SK-N-SH (cell line): ENCODE measurements around the gene TYSND1. TPM values are rescaled to one million over a fixed set of nuclear protein-coding genes. Genes with fewer than 3 reads are reported as not detected.

Experiments used
- CTCF ChIA-PET: fragments of 300-600, 350-600 bp; formaldehyde crosslinking; extraction: SDS; loops from one replicate; lab custom pipeline; 2021; lab: Yijun Ruan, JAX
- POLR2A ChIA-PET: fragments of 350-600 bp; sonication (Branson Sonifier 250); formaldehyde crosslinking; extraction: SDS; loops from one replicate; lab custom pipeline; 2020; ENCODE audit warnings: antibody characterized with exemption, inconsistent platforms; lab: Yijun Ruan, JAX
- DNase-seq: peaks from one replicate; pipeline ENCODE4 v3.0.0; 2012
- H2AFZ ChIP-seq: fragments of 200-600 bp; sonication (generic); 2 replicates; pipeline ENCODE4 v1.8.1; 2016; ENCODE audit warnings: antibody characterized with exemption, mild to moderate bottlenecking, low read depth
- H3F3A ChIP-seq: fragments of 200-600 bp; sonication (generic); replicated peaks from 2 replicates; pipeline ENCODE3; 2016; ENCODE audit warnings: antibody characterized with exemption, mild to moderate bottlenecking; ENCODE audit not compliant: insufficient read depth
- H3K27ac ChIP-seq, 2 experiments: fragments of 200-500 bp in 1 of 2; fragments of 200-600 bp in 1 of 2; sonication (Bioruptor generic) in 1 of 2; sonication (generic), shearing (Covaris generic) in 1 of 2; 2 replicates each; pipeline versions ENCODE4 v1.5.1 to v1.6.1; 2014 to 2016; ENCODE audit warnings: low read depth in 2 of 2, inconsistent platforms in 1 of 2, low read length in 1 of 2, mild to moderate bottlenecking in 1 of 2, mixed read lengths in 1 of 2
- H3K27me3 ChIP-seq: fragments of 200-600 bp; sonication (generic), shearing (Covaris generic); 2 replicates; pipeline ENCODE4 v1.6.1; 2016; ENCODE audit warnings: mixed run types; ENCODE audit not compliant: insufficient read depth
- H3K36me3 ChIP-seq, 2 experiments: fragments of 200-500 bp in 1 of 2; fragments of 200-600 bp in 1 of 2; sonication (Bioruptor generic) in 1 of 2; sonication (generic) in 1 of 2; replicated peaks in 1 of 2; 2 replicates each; pipeline versions ENCODE3 to v1.5.1; 2014 to 2016; ENCODE audit warnings: low read length in 1 of 2, mild to moderate bottlenecking in 1 of 2; ENCODE audit not compliant: insufficient read depth in 2 of 2, control insufficient read depth in 1 of 2
- H3K4me1 ChIP-seq, 2 experiments: fragments of 200-500 bp in 1 of 2; fragments of 200-600 bp in 1 of 2; sonication (Bioruptor generic) in 1 of 2; sonication (generic), shearing (Covaris generic) in 1 of 2; 2 replicates each; pipeline versions ENCODE4 v1.5.1 to v1.6.1; 2014 to 2016; ENCODE audit warnings: low read depth in 1 of 2, low read length in 1 of 2, mixed run types in 1 of 2; ENCODE audit not compliant: insufficient read depth in 2 of 2, control insufficient read depth in 1 of 2
- H3K4me2 ChIP-seq: fragments of 200-600 bp; sonication (generic), shearing (Covaris generic); 2 replicates; pipeline ENCODE4 v1.6.1; 2017; ENCODE audit warnings: mixed run types
- H3K4me3 ChIP-seq, 2 experiments: fragments of 200-500 bp in 1 of 2; fragments of 200-600 bp in 1 of 2; sonication (Bioruptor generic) in 1 of 2; sonication (generic), shearing (Covaris generic) in 1 of 2; 2 replicates each; pipeline versions ENCODE4 v1.5.1 to v1.8.1; 2014 to 2016; ENCODE audit warnings: low read depth in 2 of 2, inconsistent platforms in 1 of 2, low read length in 1 of 2, mild to moderate bottlenecking in 1 of 2, mixed read lengths in 1 of 2, moderate library complexity in 1 of 2
- H3K79me2 ChIP-seq: fragments of 200-600 bp; sonication (generic); 2 replicates; pipeline ENCODE4 v1.8.1; 2017; ENCODE audit warnings: mild to moderate bottlenecking; ENCODE audit not compliant: insufficient read depth
- H3K9ac ChIP-seq: fragments of 200-600 bp; sonication (generic); 2 replicates; pipeline ENCODE4 v1.6.1; 2017; ENCODE audit warnings: mixed run types
- H3K9me2 ChIP-seq: fragments of 200-600 bp; sonication (generic); 2 replicates; pipeline ENCODE4 v1.6.1; 2017; ENCODE audit warnings: mixed run types
- H3K9me3 ChIP-seq: fragments of 200-600 bp; sonication (generic); 2 replicates; pipeline ENCODE4 v1.6.1; 2017; ENCODE audit warnings: mixed run types, mild to moderate bottlenecking, moderate library complexity
- H4K20me1 ChIP-seq: fragments of 200-600 bp; sonication (generic); 2 replicates; pipeline ENCODE4 v1.6.1; 2017; ENCODE audit warnings: mild to moderate bottlenecking, mixed run types; ENCODE audit not compliant: insufficient read depth
- CHD2 ChIP-seq: fragments of 150-350 bp; IDR thresholded peaks from 2 replicates; pipeline ENCODE4 v1.6.1; 2018; ENCODE audit warnings: low read length; ENCODE audit not compliant: partially characterized antibody
- ELF1 ChIP-seq: IDR thresholded peaks from 2 replicates; pipeline ENCODE4 v1.4.0; 2012
- FOSL2 ChIP-seq: IDR thresholded peaks from 2 replicates; pipeline ENCODE4 v1.4.0; 2012; ENCODE audit warnings: low read depth, mild to moderate bottlenecking, moderate library complexity, borderline replicate concordance
- FOXJ3 ChIP-seq: sonication (generic); formaldehyde crosslinking; IDR thresholded peaks from 2 replicates; pipeline ENCODE4 v1.5.1; 2020; ENCODE audit warnings: mild to moderate bottlenecking, missing genetic modification reagents
- FOXM1 ChIP-seq: IDR thresholded peaks from 2 replicates; pipeline ENCODE4 v1.4.0; 2012; ENCODE audit warnings: low read depth, mild to moderate bottlenecking
- GABPA ChIP-seq: IDR thresholded peaks from 2 replicates; pipeline ENCODE4 v1.4.0; 2012; ENCODE audit warnings: low read depth, mild to moderate bottlenecking
- GATA2 ChIP-seq: sonication (generic); formaldehyde crosslinking; IDR thresholded peaks from 2 replicates; pipeline ENCODE4 v1.5.0; 2020; ENCODE audit warnings: mild to moderate bottlenecking, missing genetic modification reagents
- MEF2A ChIP-seq: IDR thresholded peaks from 2 replicates; pipeline ENCODE4 v1.4.0; 2012; ENCODE audit warnings: low read depth, borderline replicate concordance
- RAD21 ChIP-seq: IDR thresholded peaks from 2 replicates; pipeline ENCODE4 v1.6.1; 2012; ENCODE audit warnings: mild to moderate bottlenecking, low read length
- RCOR1 ChIP-seq: fragments of 150-350 bp; IDR thresholded peaks from 2 replicates; pipeline ENCODE4 v1.6.1; 2017; ENCODE audit warnings: antibody characterized with exemption, low read length
- RFX5 ChIP-seq: IDR thresholded peaks from 2 replicates; pipeline ENCODE4 v1.6.1; 2012; ENCODE audit warnings: mild to moderate bottlenecking, improper control_type of control experiment, low read length
- RXRA ChIP-seq: IDR thresholded peaks from 2 replicates; pipeline ENCODE4 v1.4.0; 2012; ENCODE audit warnings: low read depth, mild to moderate bottlenecking, borderline replicate concordance
- TEAD4 ChIP-seq: IDR thresholded peaks from 2 replicates; pipeline ENCODE4 v1.4.0; 2012; ENCODE audit warnings: mild to moderate bottlenecking, borderline replicate concordance; ENCODE audit not compliant: insufficient read depth
- WGBS: methylation state at CpG from one replicate; pipeline ENCODE4 v1.1.6; 2017; ENCODE audit warnings: low lambda C conversion rate; 5-methylcytosine and 5-hydroxymethylcytosine counted together
- polyA plus RNA-seq, 3 experiments: library from polyadenylated mRNA; depleted of rRNA; stranded (reverse); fragments of >200 nt; gene quantifications; 2 replicates each; pipeline ENCODE4 v1.2.3, GENCODE V29; 2012
- TF ChIP-seq, protein P1 (sequence below): fragments of 150-350 bp; IDR thresholded peaks from 2 replicates; pipeline ENCODE4 v1.6.1; 2017; ENCODE audit warnings: antibody characterized with exemption, low read length, low read depth, borderline replicate concordance
- TF ChIP-seq, protein P2 (sequence below): IDR thresholded peaks from 2 replicates; pipeline ENCODE4 v1.6.1; 2012; ENCODE audit warnings: mild to moderate bottlenecking, low read depth, low read length, moderate library complexity
- TF ChIP-seq, protein P3 (sequence below): IDR thresholded peaks from 2 replicates; pipeline ENCODE4; 2012
- TF ChIP-seq, protein P4 (sequence below): IDR thresholded peaks from 2 replicates; pipeline ENCODE4 v1.4.0; 2012; ENCODE audit warnings: low read depth, borderline replicate concordance
- TF ChIP-seq, protein P5 (sequence below): fragments of 200-600 bp; sonication (generic); IDR thresholded peaks from 2 replicates; pipeline ENCODE4 v1.6.1; 2017; ENCODE audit warnings: antibody characterized with exemption, mild to moderate bottlenecking, moderate library complexity

TYSND1 gene
- polyA plus RNA-seq, 1 of the 3 experiments (the other 2 are of a cell fraction), result 7.4 TPM

DNA sequence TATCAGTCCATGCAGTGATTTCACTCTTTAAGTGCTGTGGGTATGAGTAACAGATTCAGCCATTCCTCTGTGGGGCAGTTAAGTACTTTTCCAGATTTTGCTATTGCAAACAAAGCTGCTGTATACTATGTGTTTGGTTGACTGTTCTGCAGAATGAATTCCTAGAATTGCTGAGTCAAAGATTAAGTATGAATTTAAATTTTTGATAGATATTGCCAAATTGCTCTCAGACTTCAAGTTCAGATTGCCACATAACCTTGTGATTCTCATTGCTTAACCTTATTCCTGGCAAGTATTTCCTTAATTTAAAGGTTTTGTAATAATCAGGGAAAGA is 45.4 kb upstream of the TYSND1 start (continued):
- no peak for TF ChIP-seq RFX5
- TF ChIP-seq RXRA, result peak; percentile 46; the same call in 1 of the 2 replicates
- TF ChIP-seq GABPA, result no peak
- 0 out of 2 replicates have a peak, but pooled peaks have one; percentile 12 for TF ChIP-seq TEAD4
- TF ChIP-seq MEF2A, result no peak
- no peak for TF ChIP-seq GATA2 (CRISPR knock-in tag)
- TF ChIP-seq, protein P1, sequence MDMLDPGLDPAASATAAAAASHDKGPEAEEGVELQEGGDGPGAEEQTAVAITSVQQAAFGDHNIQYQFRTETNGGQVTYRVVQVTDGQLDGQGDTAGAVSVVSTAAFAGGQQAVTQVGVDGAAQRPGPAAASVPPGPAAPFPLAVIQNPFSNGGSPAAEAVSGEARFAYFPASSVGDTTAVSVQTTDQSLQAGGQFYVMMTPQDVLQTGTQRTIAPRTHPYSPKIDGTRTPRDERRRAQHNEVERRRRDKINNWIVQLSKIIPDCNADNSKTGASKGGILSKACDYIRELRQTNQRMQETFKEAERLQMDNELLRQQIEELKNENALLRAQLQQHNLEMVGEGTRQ, result no peak
- no peak for TF ChIP-seq ELF1
- TF ChIP-seq, protein P2, sequence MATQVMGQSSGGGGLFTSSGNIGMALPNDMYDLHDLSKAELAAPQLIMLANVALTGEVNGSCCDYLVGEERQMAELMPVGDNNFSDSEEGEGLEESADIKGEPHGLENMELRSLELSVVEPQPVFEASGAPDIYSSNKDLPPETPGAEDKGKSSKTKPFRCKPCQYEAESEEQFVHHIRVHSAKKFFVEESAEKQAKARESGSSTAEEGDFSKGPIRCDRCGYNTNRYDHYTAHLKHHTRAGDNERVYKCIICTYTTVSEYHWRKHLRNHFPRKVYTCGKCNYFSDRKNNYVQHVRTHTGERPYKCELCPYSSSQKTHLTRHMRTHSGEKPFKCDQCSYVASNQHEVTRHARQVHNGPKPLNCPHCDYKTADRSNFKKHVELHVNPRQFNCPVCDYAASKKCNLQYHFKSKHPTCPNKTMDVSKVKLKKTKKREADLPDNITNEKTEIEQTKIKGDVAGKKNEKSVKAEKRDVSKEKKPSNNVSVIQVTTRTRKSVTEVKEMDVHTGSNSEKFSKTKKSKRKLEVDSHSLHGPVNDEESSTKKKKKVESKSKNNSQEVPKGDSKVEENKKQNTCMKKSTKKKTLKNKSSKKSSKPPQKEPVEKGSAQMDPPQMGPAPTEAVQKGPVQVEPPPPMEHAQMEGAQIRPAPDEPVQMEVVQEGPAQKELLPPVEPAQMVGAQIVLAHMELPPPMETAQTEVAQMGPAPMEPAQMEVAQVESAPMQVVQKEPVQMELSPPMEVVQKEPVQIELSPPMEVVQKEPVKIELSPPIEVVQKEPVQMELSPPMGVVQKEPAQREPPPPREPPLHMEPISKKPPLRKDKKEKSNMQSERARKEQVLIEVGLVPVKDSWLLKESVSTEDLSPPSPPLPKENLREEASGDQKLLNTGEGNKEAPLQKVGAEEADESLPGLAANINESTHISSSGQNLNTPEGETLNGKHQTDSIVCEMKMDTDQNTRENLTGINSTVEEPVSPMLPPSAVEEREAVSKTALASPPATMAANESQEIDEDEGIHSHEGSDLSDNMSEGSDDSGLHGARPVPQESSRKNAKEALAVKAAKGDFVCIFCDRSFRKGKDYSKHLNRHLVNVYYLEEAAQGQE, result no peak
- 0 out of 2 replicates have a peak, but pooled peaks have one; percentile 17 for TF ChIP-seq FOXM1
- TF ChIP-seq, protein P3, sequence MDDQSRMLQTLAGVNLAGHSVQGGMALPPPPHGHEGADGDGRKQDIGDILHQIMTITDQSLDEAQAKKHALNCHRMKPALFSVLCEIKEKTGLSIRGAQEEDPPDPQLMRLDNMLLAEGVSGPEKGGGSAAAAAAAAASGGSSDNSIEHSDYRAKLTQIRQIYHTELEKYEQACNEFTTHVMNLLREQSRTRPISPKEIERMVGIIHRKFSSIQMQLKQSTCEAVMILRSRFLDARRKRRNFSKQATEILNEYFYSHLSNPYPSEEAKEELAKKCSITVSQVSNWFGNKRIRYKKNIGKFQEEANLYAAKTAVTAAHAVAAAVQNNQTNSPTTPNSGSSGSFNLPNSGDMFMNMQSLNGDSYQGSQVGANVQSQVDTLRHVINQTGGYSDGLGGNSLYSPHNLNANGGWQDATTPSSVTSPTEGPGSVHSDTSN, result peak; percentile 27; the same call in 1 of the 2 replicates
- no peak for TF ChIP-seq CHD2
- no peak for TF ChIP-seq RCOR1

DNA sequence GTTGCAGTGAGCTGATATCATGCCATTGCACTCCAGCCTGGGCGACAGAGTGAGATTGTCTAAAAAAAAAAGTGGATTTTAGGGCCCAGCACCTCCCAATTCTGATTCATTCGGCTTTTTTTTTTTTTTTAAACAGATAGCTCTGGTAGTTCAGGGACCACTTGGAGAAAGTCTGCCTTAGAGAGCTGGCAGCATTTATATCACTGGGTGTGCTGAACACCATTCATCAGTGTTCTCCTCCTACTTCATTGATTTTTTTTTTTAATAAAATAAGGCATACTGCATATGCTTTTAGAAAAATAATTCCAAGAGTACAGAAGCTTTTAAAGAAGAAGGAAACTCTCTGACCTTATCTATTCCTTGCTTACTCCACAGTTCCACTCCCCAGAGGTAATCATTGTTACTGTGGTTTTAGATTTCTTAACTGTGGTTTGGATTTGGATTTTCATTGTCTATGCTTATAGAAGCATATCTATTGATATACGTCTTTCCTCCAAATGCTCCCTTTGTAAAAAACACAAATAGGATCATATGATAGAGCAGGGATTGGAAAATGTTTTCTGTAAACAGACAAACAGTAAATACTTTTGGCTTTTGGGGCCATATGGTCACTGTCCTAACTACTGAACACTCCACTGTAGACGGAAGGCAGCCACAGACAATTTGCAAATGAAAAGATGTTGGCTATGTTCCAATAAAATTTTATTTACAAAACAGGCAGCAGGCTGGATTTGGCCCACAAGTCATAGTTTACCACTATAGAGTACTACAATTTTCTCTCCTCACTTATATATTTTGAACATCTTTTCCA is 44.9 kb upstream of the TYSND1 start:
- no peak for DNase-seq
- H3K9ac ChIP-seq, result no peak overlapping the region
- TF ChIP-seq MEF2A (no peak), CHD2 (no peak), FOSL2 (no peak; the same call in 1 of the 2 replicates), FOXM1 (no peak), RAD21 (no peak), FOXJ3 (CRISPR knock-in tag) (no peak)
- TF ChIP-seq, protein P4, sequence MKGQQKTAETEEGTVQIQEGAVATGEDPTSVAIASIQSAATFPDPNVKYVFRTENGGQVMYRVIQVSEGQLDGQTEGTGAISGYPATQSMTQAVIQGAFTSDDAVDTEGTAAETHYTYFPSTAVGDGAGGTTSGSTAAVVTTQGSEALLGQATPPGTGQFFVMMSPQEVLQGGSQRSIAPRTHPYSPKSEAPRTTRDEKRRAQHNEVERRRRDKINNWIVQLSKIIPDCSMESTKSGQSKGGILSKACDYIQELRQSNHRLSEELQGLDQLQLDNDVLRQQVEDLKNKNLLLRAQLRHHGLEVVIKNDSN, result no peak
- TF ChIP-seq, protein P5, sequence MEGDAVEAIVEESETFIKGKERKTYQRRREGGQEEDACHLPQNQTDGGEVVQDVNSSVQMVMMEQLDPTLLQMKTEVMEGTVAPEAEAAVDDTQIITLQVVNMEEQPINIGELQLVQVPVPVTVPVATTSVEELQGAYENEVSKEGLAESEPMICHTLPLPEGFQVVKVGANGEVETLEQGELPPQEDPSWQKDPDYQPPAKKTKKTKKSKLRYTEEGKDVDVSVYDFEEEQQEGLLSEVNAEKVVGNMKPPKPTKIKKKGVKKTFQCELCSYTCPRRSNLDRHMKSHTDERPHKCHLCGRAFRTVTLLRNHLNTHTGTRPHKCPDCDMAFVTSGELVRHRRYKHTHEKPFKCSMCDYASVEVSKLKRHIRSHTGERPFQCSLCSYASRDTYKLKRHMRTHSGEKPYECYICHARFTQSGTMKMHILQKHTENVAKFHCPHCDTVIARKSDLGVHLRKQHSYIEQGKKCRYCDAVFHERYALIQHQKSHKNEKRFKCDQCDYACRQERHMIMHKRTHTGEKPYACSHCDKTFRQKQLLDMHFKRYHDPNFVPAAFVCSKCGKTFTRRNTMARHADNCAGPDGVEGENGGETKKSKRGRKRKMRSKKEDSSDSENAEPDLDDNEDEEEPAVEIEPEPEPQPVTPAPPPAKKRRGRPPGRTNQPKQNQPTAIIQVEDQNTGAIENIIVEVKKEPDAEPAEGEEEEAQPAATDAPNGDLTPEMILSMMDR, result no peak
- TF ChIP-seq, protein P3, result no peak

More for the DNA sequence above, 44.9 kb upstream of the TYSND1 start:
- Histone ChIP-seq H2AFZ (peak overlapping the region; percentile 33; the same call in 1 of the 2 replicates), H3F3A (peaks cover 29% of the 10 kb centered on the region), H3K4me3 (no peak overlapping the region), H3K9me3 (no peaks in the 10 kb centered on the region), H3K9me2 (no peaks in the 10 kb centered on the region), H4K20me1 (no peaks in the 10 kb centered on the region), H3K79me2 (no peaks in the 10 kb centered on the region), H3K4me1 (peaks cover 10 to 25% of the 10 kb centered on the region in 2 experiments), H3K27ac (peak overlapping the region; percentile 68 to 75), H3K36me3 (no peaks in the 10 kb centered on the region), H3K4me2 (peak overlapping the region; percentile 21; the same call in 1 of the 2 replicates), H3K27me3 (no peaks in the 10 kb centered on the region)
- POLR2A ChIA-PET, result no interaction called here
- WGBS, result 69% methylated on average over 4 of the region's 4 CpGs
- CTCF ChIA-PET, result interaction anchor here (0.8 to 1.4 kb wide), 5 partner anchors 14 to 173 kb away, joined by 3 to 9 read pairs (median 5); partner anchors contain the start of gene TYSND1
